Smooth muscle cell of trachea (primary cell): ENCODE measurements around the gene DMGDH. TPM values are rescaled to one million over a fixed set of nuclear protein-coding genes. Genes with fewer than 3 reads are reported as not detected.

Source experiments
- total RNA-seq: library from RNA; depleted of rRNA; stranded (reverse); fragments of >200 nt; gene quantifications from 2 replicates; pipeline ENCODE4 v1.2.1, GENCODE V29; 2014

Gene DMGDH
- total RNA-seq = 2.5 and 5.1 TPM in 2 replicates

DNA sequence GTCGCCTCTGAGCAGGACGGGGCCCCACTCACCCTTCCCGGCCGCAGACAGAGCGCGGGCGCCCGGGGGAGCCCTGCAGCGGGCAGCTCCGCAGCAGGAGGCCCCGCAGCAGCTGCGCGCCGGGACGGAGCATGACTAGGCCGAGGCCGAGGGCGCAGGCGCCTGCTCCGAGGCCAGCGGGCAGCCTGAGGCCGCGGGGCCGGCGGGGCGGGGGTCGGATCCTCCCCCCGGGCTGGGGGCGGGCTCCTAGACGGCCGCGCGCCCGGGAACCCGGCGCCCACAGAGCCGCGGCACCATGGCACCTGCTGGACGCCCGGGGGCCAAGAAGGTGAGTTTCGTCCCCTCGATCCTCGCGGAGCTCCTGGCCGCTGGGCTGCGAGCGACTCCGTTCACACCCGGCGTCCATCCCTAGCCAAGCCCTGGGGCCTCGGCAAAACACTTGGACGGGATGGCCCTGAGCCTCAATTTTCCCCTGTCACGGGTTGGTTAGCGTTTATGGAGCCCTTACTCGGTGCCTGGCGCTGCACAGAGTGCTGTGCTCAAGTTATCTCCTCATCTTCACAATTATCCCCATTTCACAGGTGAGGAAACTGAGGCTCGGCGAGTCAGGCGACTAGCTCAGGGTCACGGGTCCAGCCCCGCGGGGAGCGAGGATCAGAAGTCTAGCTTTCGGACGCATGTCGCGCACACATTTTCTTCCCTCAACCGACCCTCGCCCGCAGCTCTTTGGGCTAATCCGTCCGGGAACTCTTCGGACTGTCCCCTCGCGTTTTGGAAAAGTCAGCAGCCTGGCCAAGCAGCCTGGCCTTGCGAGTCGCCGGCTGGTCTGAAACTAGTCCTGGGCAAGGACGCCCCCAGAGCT, at the start of gene DMGDH, which contains the start of gene BHMT2:
TSS of gene DMGDH (minus strand) at position 187 of the 862 bp plus-strand sequence. CDS start at position 133, 54 bp downstream.
TSS of gene BHMT2 (plus strand) at position 280 of the 862 bp plus-strand sequence. CDS start at position 296, 16 bp downstream.

DNA sequence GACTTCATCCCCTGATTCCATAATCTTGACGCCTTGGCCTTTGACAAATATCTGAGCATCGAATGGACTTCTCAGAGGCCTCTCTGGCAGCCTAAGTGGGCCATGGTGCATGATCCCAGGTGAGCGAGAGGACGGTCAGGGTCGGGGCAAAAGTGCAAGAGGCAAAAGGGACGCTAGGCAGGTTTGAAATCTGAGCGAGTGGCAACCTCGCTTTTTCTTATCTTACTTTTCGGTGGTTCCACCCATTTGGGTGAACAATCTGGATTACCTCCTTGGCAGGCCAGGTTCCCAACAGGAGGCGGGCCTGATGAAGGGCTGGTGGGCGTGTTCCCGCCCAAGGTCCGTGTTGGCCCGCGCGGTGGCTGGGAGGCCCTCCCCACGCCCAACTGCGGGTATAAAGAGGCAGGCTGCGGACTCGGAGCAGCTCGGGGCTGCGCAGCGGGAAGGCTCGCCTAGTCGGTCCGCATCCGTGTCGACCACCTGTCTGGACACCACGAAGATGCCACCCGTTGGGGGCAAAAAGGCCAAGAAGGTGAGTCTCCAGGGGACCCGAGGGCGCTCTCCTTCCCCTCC, 42.0 kb upstream of the DMGDH start, which contains the start of gene BHMT:
TSS of gene BHMT (plus strand) at position 423 of the 573 bp plus-strand sequence. CDS start at position 500, 77 bp downstream.

DNA sequence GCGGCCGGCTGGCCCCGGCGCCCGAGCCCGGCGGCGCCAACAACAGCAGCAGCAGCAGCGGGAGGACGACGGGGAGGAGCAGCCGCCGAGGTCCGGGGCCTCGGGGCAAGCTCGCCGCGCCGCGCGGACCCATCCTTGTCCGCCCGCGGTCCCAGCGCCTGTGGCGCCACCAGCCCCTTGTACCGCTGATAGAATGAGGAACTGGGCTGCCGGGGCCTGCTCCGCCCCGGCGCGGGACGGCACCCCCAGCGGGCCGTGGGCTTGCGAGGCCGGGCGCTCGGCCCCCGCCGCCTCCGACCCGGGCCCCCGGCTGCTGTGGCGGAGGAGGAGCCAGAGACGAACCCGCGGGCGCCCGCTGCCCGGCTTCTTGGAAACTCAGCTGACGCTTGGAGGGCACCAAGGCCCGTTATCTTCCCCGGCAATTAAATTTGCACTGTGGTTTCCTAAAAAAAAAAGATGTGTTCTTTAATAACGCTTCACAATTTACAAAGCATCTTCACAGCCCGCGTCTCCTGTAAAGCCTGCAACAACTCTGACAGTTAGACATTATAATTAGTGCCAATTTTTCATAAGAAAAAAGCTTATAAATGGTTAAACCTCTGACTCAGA, 84.3 kb downstream of the DMGDH start, which contains the start of gene ARSB:
TSS of gene ARSB (minus strand) at position 195 of the 609 bp plus-strand sequence. CDS start at position 133, 62 bp downstream.

Other genes starting within 250 kb of the DMGDH start
- 14.0 and 17.4 TPM in 2 replicates for gene ARSB, start 84.4 kb downstream of the DMGDH start, total RNA-seq
- gene BHMT2, start 93 bp upstream of the DMGDH start, total RNA-seq = 6.4 and 11.1 TPM in 2 replicates
- gene BHMT, start 42.1 kb upstream of the DMGDH start, total RNA-seq = 0.15 TPM in 1 of 2 replicates, not detected in the other
- gene JMY, start 166.5 kb upstream of the DMGDH start, total RNA-seq = 13.1 and 14.9 TPM in 2 replicates